Tibial artery (tissue), 4 donors: ENCODE data around the gene ADIPOR1.
"Not testable (repeated sequence)": the region's sequence is repeated elsewhere in the genome, so short reads cannot be mapped to it uniquely, and the experiment has no call there.

Source experiments
- DNase-seq, 2 donors: peaks; one replicate each; pipeline ENCODE4 v3.0.0-alpha.2; 2019
- H3K27ac ChIP-seq, 2 donors: fragments of 200-600 bp; sonication (generic) in 1 of 2; 1 replicate in 1 of 2; 2 replicates in 1 of 2; pipeline ENCODE4 v1.5.1; 2018 to 2019; ENCODE audit warnings: mild to moderate bottlenecking in 1 of 2
- H3K27me3 ChIP-seq, 2 donors: fragments of 200-600 bp; sonication (generic) in 1 of 2; one replicate each; pipeline versions ENCODE4 v1.5.1 to v1.6.0; 2016 to 2019
- H3K36me3 ChIP-seq, 3 donors: fragments of 200-600 bp; sonication (generic) in 2 of 3; one replicate each; pipeline ENCODE4 v1.5.1; 2016 to 2019; ENCODE audit warnings: mild to moderate bottlenecking in 2 of 3
- H3K4me1 ChIP-seq, 4 donors: fragments of 200-600 bp; sonication (generic) in 2 of 4; 1 replicate in 3 of 4; 2 replicates in 1 of 4; pipeline ENCODE4 v1.5.1; 2016 to 2019
- H3K4me3 ChIP-seq, 2 donors: fragments of 200-600 bp; sonication (generic) in 1 of 2; 1 replicate in 1 of 2; 2 replicates in 1 of 2; pipeline ENCODE4 v1.5.1; 2018 to 2019; ENCODE audit warnings: mild to moderate bottlenecking in 2 of 2
- H3K9me3 ChIP-seq, 3 donors: fragments of 200-600 bp; sonication (generic) in 1 of 3; one replicate each; pipeline ENCODE4 v1.5.1; 2016 to 2019
- intact Hi-C: fragments of 100-400 bp; cut with DNase I; formaldehyde crosslinking; loops from one replicate; pipeline ENCODE4 v1.15.0; 2023; ENCODE audit warnings: low total_unique reads
- TF ChIP-seq, protein P1 (sequence below), 2 experiments: fragments of 200-600 bp in 1 of 2; fragments of 450-650 bp in 1 of 2; IDR thresholded peaks; one replicate each; pipeline ENCODE4 v1.5.1; 2017 to 2019; ENCODE audit warnings: antibody characterized with exemption in 2 of 2, mild to moderate bottlenecking in 1 of 2, moderate library complexity in 1 of 2

Gene ADIPOR1, protein sequence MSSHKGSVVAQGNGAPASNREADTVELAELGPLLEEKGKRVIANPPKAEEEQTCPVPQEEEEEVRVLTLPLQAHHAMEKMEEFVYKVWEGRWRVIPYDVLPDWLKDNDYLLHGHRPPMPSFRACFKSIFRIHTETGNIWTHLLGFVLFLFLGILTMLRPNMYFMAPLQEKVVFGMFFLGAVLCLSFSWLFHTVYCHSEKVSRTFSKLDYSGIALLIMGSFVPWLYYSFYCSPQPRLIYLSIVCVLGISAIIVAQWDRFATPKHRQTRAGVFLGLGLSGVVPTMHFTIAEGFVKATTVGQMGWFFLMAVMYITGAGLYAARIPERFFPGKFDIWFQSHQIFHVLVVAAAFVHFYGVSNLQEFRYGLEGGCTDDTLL

DNA sequence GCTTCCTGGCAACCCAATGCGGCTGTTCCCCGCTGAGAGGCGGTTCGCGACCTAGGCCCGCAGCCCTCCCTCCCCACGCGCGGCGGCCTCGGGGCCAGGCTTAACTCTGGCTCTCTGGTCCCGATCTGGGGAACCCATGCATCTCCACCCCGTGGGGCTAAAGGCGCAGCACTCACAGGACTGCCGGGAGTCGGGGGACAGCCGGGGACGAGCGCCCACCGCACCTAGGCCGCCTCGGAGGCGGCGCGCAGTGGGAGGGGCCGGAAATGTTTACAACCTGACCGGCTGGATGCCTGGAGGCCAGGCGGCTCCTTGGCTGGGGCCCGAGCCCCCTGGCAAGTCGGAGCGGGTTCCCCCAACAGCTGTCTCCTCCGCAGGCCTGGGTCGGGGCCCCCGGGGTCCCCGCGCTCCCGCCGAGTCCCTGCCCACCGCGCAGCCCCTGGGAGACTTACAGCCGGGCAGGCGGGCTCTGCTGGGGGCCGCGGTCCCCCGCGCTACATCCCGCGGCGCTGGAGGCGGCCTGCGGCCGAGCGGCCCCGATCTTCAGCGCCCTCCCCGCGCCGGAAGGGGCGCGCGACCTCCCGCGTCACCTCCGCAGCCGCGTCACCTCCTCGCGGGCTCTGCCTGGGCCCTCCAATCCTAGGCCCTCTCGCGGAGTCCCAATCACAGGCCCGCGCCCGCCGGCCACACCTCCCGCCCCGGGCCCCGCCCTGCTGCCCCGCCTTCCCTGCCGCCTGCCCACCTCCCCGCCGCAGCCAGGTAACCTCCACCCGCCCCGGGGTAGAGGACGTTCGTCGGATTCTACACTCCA lies at the start of gene ADIPOR1:
Gene ADIPOR1 (minus strand): TSS at position 580 of the 811 bp plus-strand sequence. CDS start 7,242 bp downstream, outside the sequence.
- Histone ChIP-seq H3K4me1 (peaks cover 0 to 50% (median 31%) of the 10 kb centered on the region in 4 donors), H3K36me3 (peaks cover 6 to 30% (median 10%) of the 10 kb centered on the region in 3 donors), H3K27me3 (no peaks in the 10 kb centered on the region), H3K9me3 (no peaks in the 10 kb centered on the region), H3K27ac (peak within 1 kb of the TSS; percentile 95 to 97), H3K4me3 (peak within 1 kb of the TSS; percentile 93 to 99)
- TF ChIP-seq, protein P1, sequence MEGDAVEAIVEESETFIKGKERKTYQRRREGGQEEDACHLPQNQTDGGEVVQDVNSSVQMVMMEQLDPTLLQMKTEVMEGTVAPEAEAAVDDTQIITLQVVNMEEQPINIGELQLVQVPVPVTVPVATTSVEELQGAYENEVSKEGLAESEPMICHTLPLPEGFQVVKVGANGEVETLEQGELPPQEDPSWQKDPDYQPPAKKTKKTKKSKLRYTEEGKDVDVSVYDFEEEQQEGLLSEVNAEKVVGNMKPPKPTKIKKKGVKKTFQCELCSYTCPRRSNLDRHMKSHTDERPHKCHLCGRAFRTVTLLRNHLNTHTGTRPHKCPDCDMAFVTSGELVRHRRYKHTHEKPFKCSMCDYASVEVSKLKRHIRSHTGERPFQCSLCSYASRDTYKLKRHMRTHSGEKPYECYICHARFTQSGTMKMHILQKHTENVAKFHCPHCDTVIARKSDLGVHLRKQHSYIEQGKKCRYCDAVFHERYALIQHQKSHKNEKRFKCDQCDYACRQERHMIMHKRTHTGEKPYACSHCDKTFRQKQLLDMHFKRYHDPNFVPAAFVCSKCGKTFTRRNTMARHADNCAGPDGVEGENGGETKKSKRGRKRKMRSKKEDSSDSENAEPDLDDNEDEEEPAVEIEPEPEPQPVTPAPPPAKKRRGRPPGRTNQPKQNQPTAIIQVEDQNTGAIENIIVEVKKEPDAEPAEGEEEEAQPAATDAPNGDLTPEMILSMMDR (IDR thresholded peaks at IDR 0.05): peak in 1 of 2 experiments; percentile 38
- intact Hi-C loops: no loop called here
- peak; percentile 88 to 95 for DNase-seq

DNA sequence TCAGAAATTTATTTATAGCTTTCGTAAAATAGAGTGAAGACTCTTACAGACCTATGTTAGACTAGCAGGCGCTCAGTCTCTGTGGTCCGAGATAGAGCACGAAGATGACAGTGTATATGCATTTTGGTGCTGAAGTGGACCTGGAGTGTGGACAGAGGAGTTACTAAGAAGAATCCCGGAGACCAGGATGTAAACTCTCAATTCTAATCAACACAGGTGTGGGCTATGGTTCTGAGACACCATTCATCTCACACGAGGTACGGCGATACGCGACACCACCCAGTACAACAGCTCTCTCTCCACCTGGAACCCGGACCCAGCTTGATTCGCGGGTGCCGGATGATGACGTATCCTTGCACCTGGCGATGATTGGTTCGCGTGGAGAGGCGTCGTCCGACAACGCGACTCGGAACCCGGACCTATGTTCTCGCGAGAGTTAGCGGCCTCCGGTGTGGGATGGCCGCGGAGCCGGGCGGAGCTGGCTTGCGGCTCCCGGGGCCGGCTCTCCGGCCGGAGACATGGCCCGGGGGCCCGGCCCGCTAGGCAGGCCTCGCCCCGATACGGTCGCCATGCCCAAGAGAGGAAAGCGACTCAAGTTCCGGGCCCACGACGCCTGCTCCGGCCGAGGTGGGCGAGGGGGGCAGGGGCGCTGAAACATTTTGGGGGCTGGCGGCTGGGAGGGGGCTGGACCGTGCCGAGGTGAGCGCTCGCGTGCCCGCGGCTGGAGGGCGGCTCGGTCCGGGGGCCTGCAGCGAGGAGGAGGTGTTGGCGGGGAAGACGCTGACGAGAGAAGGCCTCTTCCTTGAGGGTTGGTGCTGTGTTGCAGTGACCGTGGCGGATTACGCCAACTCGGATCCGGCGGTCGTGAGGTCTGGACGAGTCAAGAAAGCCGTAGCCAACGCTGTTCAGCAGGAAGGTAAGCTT lies 49.1 kb upstream of the ADIPOR1 start, which contains the start of gene TMEM183A:
Gene TMEM183A (plus strand): TSS at position 427 of the 924 bp plus-strand sequence. CDS start 92 bp downstream, at position 519.
- TF ChIP-seq, protein P1 (IDR thresholded peaks at IDR 0.05): no peak
- Histone ChIP-seq H3K4me3 (peak within 1 kb of the TSS; percentile 80 to 99), H3K36me3 (peaks cover 21 to 30% (median 21%) of the 10 kb centered on the region in 3 donors), H3K4me1 (peaks cover 0 to 26% (median 13%) of the 10 kb centered on the region in 4 donors), H3K27ac (peak within 1 kb of the TSS; percentile 90 to 96), H3K27me3 (no peaks in the 10 kb centered on the region), H3K9me3 (no peaks in the 10 kb centered on the region)
- intact Hi-C loops: no loop called here
- peak; percentile 97 to 98 for DNase-seq

DNA sequence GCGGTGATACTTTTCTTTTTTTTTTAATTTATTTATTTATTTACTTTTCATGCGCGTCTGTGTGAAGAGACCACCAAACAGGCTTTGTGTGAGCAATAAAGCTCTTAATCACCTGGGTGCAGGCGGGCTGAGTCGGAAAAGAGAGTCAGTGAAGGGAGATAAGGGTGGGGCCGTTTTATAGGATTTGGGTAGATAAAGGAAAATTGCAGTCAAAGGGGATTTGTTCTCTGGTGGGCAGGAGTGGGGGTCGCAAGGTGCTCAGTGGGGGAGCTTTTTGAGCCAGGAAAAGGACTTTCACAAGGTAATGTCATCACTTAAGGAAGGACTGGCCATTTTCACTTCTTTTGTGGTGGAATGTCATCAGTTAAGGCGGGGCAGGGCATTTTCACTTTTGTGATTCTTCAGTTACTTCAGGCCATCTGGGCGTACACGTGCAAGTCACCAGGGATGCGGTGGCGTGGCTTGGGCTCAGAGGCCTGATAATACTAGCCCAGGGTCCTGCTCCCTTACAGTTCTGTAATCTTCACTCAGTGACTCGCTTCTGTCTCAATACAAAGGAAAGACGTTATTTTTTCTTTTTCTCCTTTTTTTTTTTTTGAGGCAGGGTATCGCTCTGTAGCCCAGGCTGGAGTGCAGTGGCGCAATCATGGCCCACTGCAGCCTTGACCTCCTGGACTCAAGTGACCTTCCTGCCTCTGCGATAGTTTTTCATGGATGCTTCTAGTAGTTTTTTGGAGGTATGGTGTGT lies 47.5 kb upstream of the ADIPOR1 start:
- H3K27me3 ChIP-seq, intact Hi-C loops, H3K4me3 ChIP-seq, H3K9me3 ChIP-seq, H3K27ac ChIP-seq, DNase-seq: not testable (repeated sequence)
- Histone ChIP-seq H3K4me1 (peaks cover 0 to 26% (median 13%) of the 10 kb centered on the region in 4 donors), H3K36me3 (peaks cover 9 to 19% (median 12%) of the 10 kb centered on the region in 3 donors)

DNA sequence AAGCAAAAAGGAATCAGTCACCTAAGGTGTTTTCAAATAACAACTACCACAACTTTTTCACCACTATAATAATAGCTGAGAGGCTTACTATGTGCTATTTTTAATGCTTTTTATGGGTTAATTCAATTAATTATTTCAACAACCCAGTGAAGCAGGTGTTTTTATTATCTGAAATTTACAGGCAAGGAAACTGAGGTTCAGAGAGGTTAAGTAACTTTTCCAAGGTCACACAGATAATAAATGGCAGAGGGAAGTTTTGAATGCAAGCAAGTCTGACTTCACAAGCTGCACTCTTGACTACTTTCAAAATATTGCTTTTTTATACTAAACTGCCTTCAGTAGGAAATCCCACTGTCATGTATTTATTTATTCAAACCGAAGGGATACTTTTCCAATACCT lies 44.8 kb upstream of the ADIPOR1 start:
- Histone ChIP-seq H3K4me1 (peaks cover 0 to 6% (median 2%) of the 10 kb centered on the region in 4 donors), H3K36me3 (no peaks in the 10 kb centered on the region), H3K9me3 (no peaks in the 10 kb centered on the region), H3K4me3 (no peak overlapping the region), H3K27ac (no peak overlapping the region), H3K27me3 (peaks cover 0 to 6% of the 10 kb centered on the region in 2 donors)
- DNase-seq: no peak
- TF ChIP-seq, protein P1 (IDR thresholded peaks at IDR 0.05): no peak
- intact Hi-C loops: no loop called here

DNA sequence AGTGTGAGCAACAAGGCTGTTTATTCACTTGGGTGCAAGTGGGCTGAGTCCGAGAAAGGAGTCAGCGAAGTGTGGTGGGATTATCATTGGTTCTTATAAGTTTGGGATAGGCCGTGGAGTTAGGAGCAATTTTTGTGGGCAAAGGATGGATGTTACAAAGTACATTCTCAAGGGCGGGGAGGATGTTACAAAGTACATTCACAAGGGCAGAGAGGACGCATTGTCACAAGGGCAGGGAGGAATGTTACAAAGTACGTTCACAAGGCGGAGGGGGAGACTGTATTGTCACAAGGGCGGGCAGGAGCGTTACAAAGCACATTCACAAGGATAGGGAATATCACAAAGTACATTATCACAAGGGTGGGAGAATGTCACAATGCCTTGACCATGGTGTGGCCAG lies 43.9 kb upstream of the ADIPOR1 start:
- DNase-seq: no peak
- H3K27ac ChIP-seq: no peak overlapping the region
- TF ChIP-seq, protein P1 (IDR thresholded peaks at IDR 0.05): no peak
- intact Hi-C loops: no loop called here
- no peaks in the 10 kb centered on the region for H3K9me3 ChIP-seq
- H3K4me3 ChIP-seq: no peak overlapping the region
- H3K27me3 ChIP-seq: peaks cover 0 to 8% of the 10 kb centered on the region in 2 donors
- H3K4me1 ChIP-seq: peaks cover 0 to 5% (median 2%) of the 10 kb centered on the region in 4 donors
- no peaks in the 10 kb centered on the region for H3K36me3 ChIP-seq
